CD8-positive, alpha-beta memory T cell (primary cell): Measurements from ENCODE around the gene GRK1. TPM values are rescaled to one million over a fixed set of nuclear protein-coding genes. Genes with fewer than 3 reads are reported as not detected.

ENCODE experiments used
- CTCF ChIA-PET: fragments of 350-600 bp; sonication (Branson Sonifier 250); formaldehyde crosslinking; loops from one replicate; lab custom pipeline; 2021; ENCODE audit warnings: antibody characterized with exemption; lab: Charles Lee
- POLR2A ChIA-PET: fragments of 350-600 bp; sonication (Branson Sonifier 250); formaldehyde crosslinking; loops from one replicate; lab custom pipeline; 2021; ENCODE audit warnings: antibody characterized with exemption; lab: Charles Lee
- DNase-seq, 5 donors: peaks; one replicate each; pipeline versions ENCODE4 v3.0.0 to v3.0.0-alpha.2; 2020 to 2022; ENCODE audit warnings: mixed read lengths in 1 of 5
- H3K27ac ChIP-seq: one replicate; pipeline ENCODE4 v1.7.0; 2013; ENCODE audit warnings: low read depth, mild to moderate bottlenecking, low read length, moderate library complexity
- H3K27me3 ChIP-seq: 2 replicates; pipeline ENCODE4 v1.7.0; 2013; ENCODE audit warnings: low read length, mild to moderate bottlenecking; ENCODE audit not compliant: insufficient read depth, poor library complexity, severe bottlenecking
- H3K36me3 ChIP-seq: 2 replicates; pipeline ENCODE4 v1.7.0; 2013; ENCODE audit warnings: mild to moderate bottlenecking, low read length, moderate library complexity; ENCODE audit not compliant: insufficient read depth
- H3K4me1 ChIP-seq: 2 replicates; pipeline ENCODE4 v1.7.0; 2013; ENCODE audit warnings: mild to moderate bottlenecking, low read length, moderate library complexity; ENCODE audit not compliant: insufficient read depth
- H3K4me3 ChIP-seq: 2 replicates; pipeline ENCODE4 v1.7.0; 2013; ENCODE audit warnings: mild to moderate bottlenecking, low read length
- H3K9me3 ChIP-seq: 2 replicates; pipeline ENCODE4 v1.7.0; 2013; ENCODE audit warnings: mild to moderate bottlenecking, low read length
- H3K27ac Mint-ChIP-seq, 8 donors: one replicate each; pipeline ENCODE4 v1.8.0; 2020 to 2021; ENCODE audit warnings: mixed read lengths in 8 of 8, mild to moderate bottlenecking in 6 of 8, inconsistent platforms in 3 of 8, moderate library complexity in 3 of 8
- H3K27me3 Mint-ChIP-seq, 2 donors: one replicate each; pipeline ENCODE4 v1.8.0; 2020 to 2021; ENCODE audit warnings: mixed read lengths in 2 of 2, mild to moderate bottlenecking in 1 of 2, moderate library complexity in 1 of 2
- H3K36me3 Mint-ChIP-seq, 3 donors: one replicate each; pipeline ENCODE4 v1.8.0; 2020 to 2021; ENCODE audit warnings: mixed read lengths in 3 of 3, inconsistent platforms in 1 of 3, mild to moderate bottlenecking in 1 of 3
- H3K4me1 Mint-ChIP-seq, 3 donors: one replicate each; pipeline ENCODE4 v1.8.0; 2020 to 2021; ENCODE audit warnings: mixed read lengths in 3 of 3, inconsistent platforms in 1 of 3, mild to moderate bottlenecking in 1 of 3
- H3K4me3 Mint-ChIP-seq, 7 donors: one replicate each; pipeline ENCODE4 v1.8.0; 2020 to 2021; ENCODE audit warnings: mixed read lengths in 7 of 7, mild to moderate bottlenecking in 6 of 7, moderate library complexity in 4 of 7, inconsistent platforms in 2 of 7
- H3K9me3 Mint-ChIP-seq, 5 donors: one replicate each; pipeline ENCODE4 v1.8.0; 2020 to 2022; ENCODE audit warnings: mixed read lengths in 5 of 5, mild to moderate bottlenecking in 3 of 5, moderate library complexity in 2 of 5, inconsistent platforms in 1 of 5
- polyA plus RNA-seq: library from polyadenylated mRNA; unstranded; fragments of 300-500 nt; fragmentation: Illumina TruSeq; gene quantifications from one replicate; pipeline ENCODE4 v1.2.3, GENCODE V29; 2021
- total RNA-seq, 2 experiments: library from RNA; stranded (reverse); gene quantifications; one replicate each; pipeline ENCODE4 v1.2.3, GENCODE V29; 2021

Gene GRK1
- total and polyA plus RNA-seq, 3 experiments from 2014 or later: not detected

GRCh38 chr13:113739527-113740285, 72.7 kb downstream of the GRK1 start:
- Mint-ChIP-seq H3K4me3 (peak overlapping the region in 1 of 7 donors; percentile 40), H3K36me3 (no peaks in the 10 kb centered on the region), H3K4me1 (peaks cover 12 to 20% (median 13%) of the 10 kb centered on the region in 3 donors), H3K27ac (no peak overlapping the region), H3K9me3 (no peaks in the 10 kb centered on the region), H3K27me3 (peaks cover 11 to 31% of the 10 kb centered on the region in 2 donors)
- Histone ChIP-seq H3K4me1 (peaks cover 23% of the 10 kb centered on the region), H3K36me3 (no peaks in the 10 kb centered on the region), H3K9me3 (no peaks in the 10 kb centered on the region), H3K27ac (no peak overlapping the region), H3K4me3 (no peak overlapping the region), H3K27me3 (peaks cover 35% of the 10 kb centered on the region)
- POLR2A ChIA-PET: no interaction called here
- DNase-seq: peak in 1 of 5 donors; percentile 26
- CTCF ChIA-PET: no interaction called here

GRCh38 chr13:113740286-113740556, 73.2 kb downstream of the GRK1 start:
- Histone ChIP-seq H3K9me3 (no peaks in the 10 kb centered on the region), H3K36me3 (no peaks in the 10 kb centered on the region), H3K27ac (no peak overlapping the region), H3K4me3 (no peak overlapping the region), H3K4me1 (peaks cover 23% of the 10 kb centered on the region), H3K27me3 (peaks cover 35% of the 10 kb centered on the region)
- H3K4me1 Mint-ChIP-seq: peaks cover 12 to 20% (median 16%) of the 10 kb centered on the region in 3 donors
- no peaks in the 10 kb centered on the region for H3K9me3 Mint-ChIP-seq
- H3K27me3 Mint-ChIP-seq: peaks cover 11 to 34% of the 10 kb centered on the region in 2 donors
- no peaks in the 10 kb centered on the region for H3K36me3 Mint-ChIP-seq
- ChIA-PET POLR2A (no interaction called here), CTCF (no interaction called here)
- no peak for DNase-seq
- no peak overlapping the region for H3K27ac Mint-ChIP-seq
- peak overlapping the region in 1 of 7 donors; percentile 40 for H3K4me3 Mint-ChIP-seq

GRCh38 chr13:113740661-113741060, 73.6 kb downstream of the GRK1 start:
- Mint-ChIP-seq H3K9me3 (no peaks in the 10 kb centered on the region), H3K36me3 (no peaks in the 10 kb centered on the region), H3K27me3 (peaks cover 11 to 34% of the 10 kb centered on the region in 2 donors), H3K27ac (peak overlapping the region in 1 of 8 donors; percentile 79), H3K4me1 (peaks cover 12 to 20% (median 16%) of the 10 kb centered on the region in 3 donors), H3K4me3 (peak overlapping the region in 1 of 7 donors; percentile 81)
- H3K4me1 ChIP-seq: peaks cover 23% of the 10 kb centered on the region
- no peaks in the 10 kb centered on the region for H3K9me3 ChIP-seq
- ChIA-PET POLR2A (no interaction called here), CTCF (interaction anchor here (0.7 kb wide), 1 partner anchor 16 kb away, joined by 3 read pairs; no protein-coding TSS in a partner anchor)
- DNase-seq: no peak
- H3K4me3 ChIP-seq: no peak overlapping the region
- H3K27me3 ChIP-seq: peaks cover 35% of the 10 kb centered on the region
- no peaks in the 10 kb centered on the region for H3K36me3 ChIP-seq
- H3K27ac ChIP-seq: no peak overlapping the region

- Histone ChIP-seq H3K9me3 (no peaks in the 10 kb centered on the region), H3K36me3 (no peaks in the 10 kb centered on the region), H3K4me3 (no peak overlapping the region), H3K27ac (no peak overlapping the region), H3K27me3 (peaks cover 35% of the 10 kb centered on the region), H3K4me1 (peaks cover 23% of the 10 kb centered on the region)
- Mint-ChIP-seq H3K36me3 (no peaks in the 10 kb centered on the region), H3K9me3 (no peaks in the 10 kb centered on the region), H3K4me3 (peak overlapping the region in 4 of 7 donors; percentile 20 to 52 (median 33)), H3K27ac (peak overlapping the region in 2 of 8 donors; percentile 1 to 47), H3K27me3 (peaks cover 11 to 34% of the 10 kb centered on the region in 2 donors), H3K4me1 (peaks cover 12 to 20% (median 16%) of the 10 kb centered on the region in 3 donors)
- ChIA-PET POLR2A (no interaction called here), CTCF (interaction anchor here (0.7 kb wide), 1 partner anchor 17 kb away, joined by 3 read pairs; no protein-coding TSS in a partner anchor)
- peak in 1 of 5 donors; percentile 39 for DNase-seq
Measured at GRCh38 chr13:113741191-113741668, 74.2 kb downstream of the GRK1 start.

- no peaks in the 10 kb centered on the region for H3K9me3 ChIP-seq
- Mint-ChIP-seq H3K4me1 (peaks cover 12 to 20% (median 16%) of the 10 kb centered on the region in 3 donors), H3K36me3 (no peaks in the 10 kb centered on the region), H3K9me3 (no peaks in the 10 kb centered on the region), H3K27me3 (peaks cover 11 to 34% of the 10 kb centered on the region in 2 donors), H3K4me3 (peak overlapping the region in 2 of 7 donors; percentile 11 to 20), H3K27ac (no peak overlapping the region)
- H3K27ac ChIP-seq: no peak overlapping the region
- H3K36me3 ChIP-seq: no peaks in the 10 kb centered on the region
- peak in 2 of 5 donors; percentile 25 to 32 for DNase-seq
- no peak overlapping the region for H3K4me3 ChIP-seq
- POLR2A ChIA-PET: no interaction called here
- H3K4me1 ChIP-seq: peaks cover 23% of the 10 kb centered on the region
- CTCF ChIA-PET: no interaction called here
- H3K27me3 ChIP-seq: peaks cover 35% of the 10 kb centered on the region
Measured at GRCh38 chr13:113742000-113742441, 75.0 kb downstream of the GRK1 start.

- Mint-ChIP-seq H3K4me3 (no peak overlapping the region), H3K9me3 (no peaks in the 10 kb centered on the region), H3K4me1 (peaks cover 12 to 20% (median 16%) of the 10 kb centered on the region in 3 donors), H3K27me3 (peaks cover 11 to 34% of the 10 kb centered on the region in 2 donors), H3K36me3 (no peaks in the 10 kb centered on the region), H3K27ac (no peak overlapping the region)
- peaks cover 35% of the 10 kb centered on the region for H3K27me3 ChIP-seq
- no peaks in the 10 kb centered on the region for H3K9me3 ChIP-seq
- no peaks in the 10 kb centered on the region for H3K36me3 ChIP-seq
- peak in 1 of 5 donors; percentile 27 for DNase-seq
- no peak overlapping the region for H3K27ac ChIP-seq
- H3K4me3 ChIP-seq: no peak overlapping the region
- CTCF ChIA-PET: no interaction called here
- H3K4me1 ChIP-seq: peaks cover 23% of the 10 kb centered on the region
- POLR2A ChIA-PET: no interaction called here
Measured at GRCh38 chr13:113742445-113743120, 75.6 kb downstream of the GRK1 start.

- no peak overlapping the region for H3K27ac ChIP-seq
- Mint-ChIP-seq H3K27ac (no peak overlapping the region), H3K4me1 (peaks cover 12 to 20% (median 16%) of the 10 kb centered on the region in 3 donors), H3K36me3 (no peaks in the 10 kb centered on the region), H3K27me3 (peaks cover 9 to 34% of the 10 kb centered on the region in 2 donors), H3K4me3 (no peak overlapping the region), H3K9me3 (no peaks in the 10 kb centered on the region)
- no peaks in the 10 kb centered on the region for H3K9me3 ChIP-seq
- peaks cover 35% of the 10 kb centered on the region for H3K27me3 ChIP-seq
- no peak for DNase-seq
- no peak overlapping the region for H3K4me3 ChIP-seq
- CTCF ChIA-PET: no interaction called here
- no peaks in the 10 kb centered on the region for H3K36me3 ChIP-seq
- peaks cover 23% of the 10 kb centered on the region for H3K4me1 ChIP-seq
- POLR2A ChIA-PET: no interaction called here
Measured at GRCh38 chr13:113743366-113744195, 76.6 kb downstream of the GRK1 start.
